Measurements from ENCODE around the gene STON2. TPM values are rescaled to one million over a fixed set of nuclear protein-coding genes. Genes with fewer than 3 reads are reported as not detected.

The STON2 gene
- total RNA-seq, 1 experiment from 2014 or later: 12.3 TPM

GRCh38 chr14:81281332-81281731 lies 118.8 kb downstream of the STON2 start:
- TF ChIP-seq EZH2 (IDR thresholded peaks at IDR 0.05; ENCODE audit: low read length, unreplicated experiment) (no peak), EZH2phosphoT487 (IDR thresholded peaks at IDR 0.05; ENCODE audit: borderline replicate concordance, low read length) (no peak), CTCF (conservative IDR thresholded peaks at IDR 0.05; ENCODE audit: low read depth, low read length) (no peak)
- H4K20me1 ChIP-seq (ENCODE audit: low read length): no peaks in the 10 kb centered on the region

GRCh38 chr14:81280136-81280791 lies 119.9 kb downstream of the STON2 start:
- ChIA-PET CTCF (no interaction called here), POLR2A (ENCODE audit: unreplicated experiment) (no interaction called here)
- Histone ChIP-seq H2AFZ (ENCODE audit: low read length) (no peak overlapping the region), H3K4me3 (ENCODE audit: low read length) (no peak overlapping the region), H3K79me2 (ENCODE audit: low read length) (no peaks in the 10 kb centered on the region), H3K27ac (ENCODE audit: low read length) (no peak overlapping the region), H3K27me3 (ENCODE audit: low read length) (no peaks in the 10 kb centered on the region), H3K36me3 (ENCODE audit: low read depth, low read length) (peaks cover 5% of the 10 kb centered on the region; the same call in 1 of the 2 replicates), H3K4me1 (ENCODE audit: insufficient read depth, low read length) (peaks cover 12% of the 10 kb centered on the region), H4K20me1 (ENCODE audit: low read length) (no peaks in the 10 kb centered on the region), H3K4me2 (ENCODE audit: low read length) (no peak overlapping the region), H3K9me3 (ENCODE audit: low read length) (no peaks in the 10 kb centered on the region), H3K9me2 (replicated peaks; ENCODE audit: low read length) (no peaks in the 10 kb centered on the region), H3K9ac (ENCODE audit: low read length) (no peak overlapping the region), H3F3A (ENCODE audit: low read length, unreplicated experiment) (no peaks in the 10 kb centered on the region)
- ATAC-seq: no peak
- DNase-seq: no peak
- no peak for TF ChIP-seq CTCF (conservative IDR thresholded peaks at IDR 0.05; ENCODE audit: low read depth, low read length)
- TF ChIP-seq EZH2phosphoT487 (IDR thresholded peaks at IDR 0.05; ENCODE audit: borderline replicate concordance, low read length): no peak
- no peak for TF ChIP-seq EZH2 (IDR thresholded peaks at IDR 0.05; ENCODE audit: low read length, unreplicated experiment)
- intact Hi-C loops (cut with micrococcal nuclease): no loop called here
- no TSS peak for BruUV-seq (replicated peaks)

More at GRCh38 chr14:81281332-81281731, 118.8 kb downstream of the STON2 start:
- H3K4me2 ChIP-seq (ENCODE audit: low read length): no peak overlapping the region
- POLR2A ChIA-PET (ENCODE audit: unreplicated experiment): no interaction called here
- DNase-seq (no peak), ATAC-seq (no peak)
- no TSS peak for BruUV-seq (replicated peaks)
- no peaks in the 10 kb centered on the region for H3K27me3 ChIP-seq (ENCODE audit: low read length)
- H3K27ac ChIP-seq (ENCODE audit: low read length): no peak overlapping the region
- H3K9me3 ChIP-seq (ENCODE audit: low read length): no peaks in the 10 kb centered on the region
- CTCF ChIA-PET: no interaction called here
- H3K79me2 ChIP-seq (ENCODE audit: low read length): no peaks in the 10 kb centered on the region
- H2AFZ ChIP-seq (ENCODE audit: low read length): no peak overlapping the region
- no peak overlapping the region for H3K9ac ChIP-seq (ENCODE audit: low read length)
- no peak overlapping the region for H3K4me3 ChIP-seq (ENCODE audit: low read length)
- peaks cover 8% of the 10 kb centered on the region for H3K4me1 ChIP-seq (ENCODE audit: insufficient read depth, low read length)
- peaks cover 5% of the 10 kb centered on the region; the same call in 1 of the 2 replicates for H3K36me3 ChIP-seq (ENCODE audit: low read depth, low read length)
- intact Hi-C loops (cut with micrococcal nuclease): no loop called here
- H3F3A ChIP-seq (ENCODE audit: low read length, unreplicated experiment): no peaks in the 10 kb centered on the region
- H3K9me2 ChIP-seq (replicated peaks; ENCODE audit: low read length): no peaks in the 10 kb centered on the region

- BruUV-seq (replicated peaks): no TSS peak
- Histone ChIP-seq H3K27me3 (ENCODE audit: low read length) (no peaks in the 10 kb centered on the region), H3F3A (ENCODE audit: low read length, unreplicated experiment) (no peaks in the 10 kb centered on the region), H4K20me1 (ENCODE audit: low read length) (no peaks in the 10 kb centered on the region), H2AFZ (ENCODE audit: low read length) (no peak overlapping the region), H3K9ac (ENCODE audit: low read length) (no peak overlapping the region), H3K36me3 (ENCODE audit: low read depth, low read length) (peaks cover 5% of the 10 kb centered on the region; the same call in 1 of the 2 replicates), H3K4me3 (ENCODE audit: low read length) (no peak overlapping the region), H3K4me1 (ENCODE audit: insufficient read depth, low read length) (peaks cover 26% of the 10 kb centered on the region), H3K9me2 (replicated peaks; ENCODE audit: low read length) (no peaks in the 10 kb centered on the region), H3K9me3 (ENCODE audit: low read length) (no peaks in the 10 kb centered on the region), H3K27ac (ENCODE audit: low read length) (no peak overlapping the region), H3K79me2 (ENCODE audit: low read length) (no peaks in the 10 kb centered on the region), H3K4me2 (ENCODE audit: low read length) (no peak overlapping the region)
- no peak for ATAC-seq
- TF ChIP-seq CTCF (conservative IDR thresholded peaks at IDR 0.05; ENCODE audit: low read depth, low read length): no peak
- TF ChIP-seq EZH2phosphoT487 (IDR thresholded peaks at IDR 0.05; ENCODE audit: borderline replicate concordance, low read length): no peak
- no peak for TF ChIP-seq EZH2 (IDR thresholded peaks at IDR 0.05; ENCODE audit: low read length, unreplicated experiment)
- no peak for DNase-seq
- POLR2A ChIA-PET (ENCODE audit: unreplicated experiment): no interaction called here
- intact Hi-C loops (cut with micrococcal nuclease): no loop called here
- CTCF ChIA-PET: no interaction called here
Measured at GRCh38 chr14:81277096-81277495, 123.0 kb downstream of the STON2 start.
